Esophagus muscularis mucosa (tissue), 4 donors: ENCODE data around the gene CNIH3. TPM values are rescaled to one million over a fixed set of nuclear protein-coding genes. Genes with fewer than 3 reads are reported as not detected.

Experiments
- DNase-seq: peaks from one replicate; pipeline ENCODE4 v3.0.0-alpha.2; 2017; ENCODE audit errors: extremely low spot score
- H3K27ac ChIP-seq, 4 donors: fragments of 200-600 bp; sonication (generic); replicated peaks in 1 of 4; 1 replicate in 3 of 4; 2 replicates in 1 of 4; pipeline ENCODE4 v1.5.1; 2016 to 2019; ENCODE audit warnings: mild to moderate bottlenecking in 1 of 4
- H3K27me3 ChIP-seq, 4 donors: fragments of 200-600 bp; sonication (generic); one replicate each; pipeline versions ENCODE4 v1.5.1 to v1.6.0; 2016 to 2019
- H3K36me3 ChIP-seq, 4 donors: fragments of 200-600 bp; sonication (generic); one replicate each; pipeline ENCODE4 v1.5.1; 2016 to 2019
- H3K4me1 ChIP-seq, 4 donors: fragments of 200-600 bp; sonication (generic); one replicate each; pipeline ENCODE4 v1.5.1; 2016 to 2019
- H3K4me3 ChIP-seq, 4 donors: fragments of 200-600 bp; sonication (generic); 1 replicate in 2 of 4; 2 replicates in 2 of 4; pipeline ENCODE4 v1.5.1; 2016 to 2019; ENCODE audit warnings: mild to moderate bottlenecking in 4 of 4, moderate library complexity in 1 of 4
- H3K9me3 ChIP-seq, 4 donors: fragments of 200-600 bp; sonication (generic); 1 replicate in 3 of 4; 2 replicates in 1 of 4; pipeline ENCODE4 v1.5.1; 2016 to 2019
- EP300 ChIP-seq: sonication (generic); formaldehyde crosslinking; IDR thresholded peaks from one replicate; pipeline ENCODE4 v1.6.1; 2017; ENCODE audit warnings: antibody characterized with exemption
- POLR2A ChIP-seq: fragments of 450-650 bp; IDR thresholded peaks from one replicate; pipeline ENCODE4 v1.6.1; 2017; ENCODE audit warnings: antibody characterized with exemption, moderate library complexity, mild to moderate bottlenecking, low read depth
- POLR2AphosphoS5 ChIP-seq, 2 donors: sonication (generic); formaldehyde crosslinking; IDR thresholded peaks; one replicate each; pipeline ENCODE4 v1.6.1; 2017; ENCODE audit warnings: antibody characterized with exemption in 2 of 2
- WGBS: methylation state at CpG from one replicate; pipeline ENCODE4 v1.1.5; 2018; 5-methylcytosine and 5-hydroxymethylcytosine counted together
- intact Hi-C: fragments of 100-400 bp; cut with DNase I; formaldehyde crosslinking; loops from one replicate; pipeline ENCODE4 v1.15.1; 2023
- total RNA-seq, 4 donors: library from RNA; depleted of rRNA; stranded (reverse); fragments of >200 nt; gene quantifications; one replicate each; pipeline versions ENCODE4 v1.1.0 to v1.2.1, GENCODE V29; 2016
- TF ChIP-seq, protein P1 (sequence below), 3 experiments: fragments of 200-600 bp in 2 of 3; fragments of 450-650 bp in 1 of 3; sonication (generic) in 2 of 3; IDR thresholded peaks; one replicate each; pipeline ENCODE4 v1.5.1; 2017 to 2019; ENCODE audit warnings: antibody characterized with exemption in 3 of 3, mild to moderate bottlenecking in 2 of 3, moderate library complexity in 1 of 3

CNIH3 gene
- total RNA-seq, 4 donors from 2014 or later = 0.42 to 2.3 (median 1.3) TPM

DNA sequence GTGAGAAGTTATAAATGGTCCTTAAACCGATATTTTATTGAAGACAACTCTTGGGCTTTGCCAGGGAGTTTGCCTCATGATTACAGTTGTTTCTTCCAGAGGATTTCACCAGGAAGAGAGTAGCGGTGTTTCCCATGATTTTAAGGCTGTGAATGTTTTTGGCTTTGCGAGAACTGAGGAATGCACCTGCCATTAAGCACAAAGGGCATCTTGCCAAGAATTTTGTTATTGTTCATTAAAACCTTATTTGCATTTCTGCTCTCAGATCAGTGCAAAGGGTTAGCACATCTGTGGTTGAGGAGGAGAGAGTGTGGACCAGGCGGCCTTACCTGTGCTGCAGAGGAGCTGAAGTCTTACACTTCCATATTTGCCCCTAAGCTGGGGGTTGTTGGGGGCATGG, 13.8 kb downstream of the CNIH3 start:
- no peaks in the 10 kb centered on the region for H3K4me1 ChIP-seq
- DNase-seq = no peak
- 77% methylated on average over 4 of the region's 4 CpGs for WGBS
- no peaks in the 10 kb centered on the region for H3K9me3 ChIP-seq
- H3K36me3 ChIP-seq = no peaks in the 10 kb centered on the region
- intact Hi-C loops = no loop called here
- TF ChIP-seq POLR2A = no peak
- no peak for TF ChIP-seq POLR2AphosphoS5 (IDR thresholded peaks at IDR 0.05)
- TF ChIP-seq, protein P1, sequence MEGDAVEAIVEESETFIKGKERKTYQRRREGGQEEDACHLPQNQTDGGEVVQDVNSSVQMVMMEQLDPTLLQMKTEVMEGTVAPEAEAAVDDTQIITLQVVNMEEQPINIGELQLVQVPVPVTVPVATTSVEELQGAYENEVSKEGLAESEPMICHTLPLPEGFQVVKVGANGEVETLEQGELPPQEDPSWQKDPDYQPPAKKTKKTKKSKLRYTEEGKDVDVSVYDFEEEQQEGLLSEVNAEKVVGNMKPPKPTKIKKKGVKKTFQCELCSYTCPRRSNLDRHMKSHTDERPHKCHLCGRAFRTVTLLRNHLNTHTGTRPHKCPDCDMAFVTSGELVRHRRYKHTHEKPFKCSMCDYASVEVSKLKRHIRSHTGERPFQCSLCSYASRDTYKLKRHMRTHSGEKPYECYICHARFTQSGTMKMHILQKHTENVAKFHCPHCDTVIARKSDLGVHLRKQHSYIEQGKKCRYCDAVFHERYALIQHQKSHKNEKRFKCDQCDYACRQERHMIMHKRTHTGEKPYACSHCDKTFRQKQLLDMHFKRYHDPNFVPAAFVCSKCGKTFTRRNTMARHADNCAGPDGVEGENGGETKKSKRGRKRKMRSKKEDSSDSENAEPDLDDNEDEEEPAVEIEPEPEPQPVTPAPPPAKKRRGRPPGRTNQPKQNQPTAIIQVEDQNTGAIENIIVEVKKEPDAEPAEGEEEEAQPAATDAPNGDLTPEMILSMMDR (IDR thresholded peaks at IDR 0.05) = no peak
- no peak for TF ChIP-seq EP300
- no peak overlapping the region for H3K4me3 ChIP-seq
- no peaks in the 10 kb centered on the region for H3K27me3 ChIP-seq
- no peak overlapping the region for H3K27ac ChIP-seq

GRCh38 chr1:224631462-224632115, 15.5 kb downstream of the CNIH3 start:
- Histone ChIP-seq H3K27me3 (no peaks in the 10 kb centered on the region), H3K27ac (no peak overlapping the region), H3K4me1 (no peaks in the 10 kb centered on the region), H3K4me3 (no peak overlapping the region), H3K9me3 (no peaks in the 10 kb centered on the region), H3K36me3 (no peaks in the 10 kb centered on the region)
- 60% methylated on average over 6 of the region's 6 CpGs for WGBS
- DNase-seq = no peak
- no peak for TF ChIP-seq POLR2A
- no peak for TF ChIP-seq POLR2AphosphoS5 (IDR thresholded peaks at IDR 0.05)
- TF ChIP-seq EP300 = no peak
- TF ChIP-seq, protein P1 (IDR thresholded peaks at IDR 0.05) = no peak
- intact Hi-C loops = no loop called here

DNA sequence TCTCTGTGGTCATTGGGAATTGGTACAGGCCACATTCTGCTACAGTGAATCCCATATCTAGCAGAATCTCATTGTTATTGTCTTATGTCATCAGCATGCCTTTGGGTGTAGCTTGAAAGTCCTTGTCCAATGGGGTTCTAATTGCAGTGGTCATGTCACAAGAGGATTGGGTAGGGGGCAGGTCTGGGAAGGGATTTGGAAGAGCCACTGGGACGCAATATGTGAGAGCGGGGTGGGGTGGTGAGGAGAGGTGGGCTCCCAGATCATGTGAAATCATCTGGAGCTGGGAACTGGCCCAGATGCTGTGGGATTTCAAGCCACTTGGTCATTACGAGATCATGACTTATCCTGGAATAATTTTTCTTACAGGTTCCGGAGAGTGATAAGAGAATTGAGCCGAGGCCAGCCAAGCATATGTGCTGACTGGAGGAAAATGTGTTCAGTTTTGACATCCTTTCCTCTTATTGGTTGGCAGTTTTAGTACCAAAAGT, 16.3 kb downstream of the CNIH3 start:
- WGBS = 83% methylated on average over 5 of the region's 5 CpGs
- no peak for DNase-seq
- Histone ChIP-seq H3K4me1 (no peaks in the 10 kb centered on the region), H3K27me3 (no peaks in the 10 kb centered on the region), H3K4me3 (no peak overlapping the region), H3K36me3 (no peaks in the 10 kb centered on the region), H3K9me3 (no peaks in the 10 kb centered on the region), H3K27ac (no peak overlapping the region)
- TF ChIP-seq POLR2A (no peak), EP300 (no peak), POLR2AphosphoS5 (IDR thresholded peaks at IDR 0.05) (no peak)
- TF ChIP-seq, protein P1 (IDR thresholded peaks at IDR 0.05) = no peak
- intact Hi-C loops = no loop called here

GRCh38 chr1:224632921-224633321, 16.8 kb downstream of the CNIH3 start:
- Histone ChIP-seq H3K9me3 (no peaks in the 10 kb centered on the region), H3K36me3 (no peaks in the 10 kb centered on the region), H3K4me3 (no peak overlapping the region), H3K27me3 (peaks cover 0 to 1% (median 0%) of the 10 kb centered on the region in 4 donors), H3K27ac (no peak overlapping the region), H3K4me1 (no peaks in the 10 kb centered on the region)
- intact Hi-C loops = no loop called here
- no peak for DNase-seq
- 83% methylated on average over 8 of the region's 8 CpGs for WGBS
- TF ChIP-seq EP300 = no peak

- Histone ChIP-seq H3K4me1 (no peaks in the 10 kb centered on the region), H3K36me3 (no peaks in the 10 kb centered on the region), H3K27me3 (peaks cover 0 to 6% (median 0%) of the 10 kb centered on the region in 4 donors), H3K27ac (no peak overlapping the region), H3K9me3 (no peaks in the 10 kb centered on the region), H3K4me3 (no peak overlapping the region)
- 87% methylated on average over 5 of the region's 5 CpGs for WGBS
- TF ChIP-seq, protein P1 (IDR thresholded peaks at IDR 0.05) = no peak
- TF ChIP-seq POLR2A = no peak
- no peak for TF ChIP-seq POLR2AphosphoS5 (IDR thresholded peaks at IDR 0.05)
- TF ChIP-seq EP300 = no peak
- DNase-seq = no peak
- intact Hi-C loops = no loop called here
These were observed 19.2 kb downstream of the CNIH3 start for GRCh38 chr1:224635356-224635755.
